ENCODE measurements around the gene ELK3. TPM values are rescaled to one million over a fixed set of nuclear protein-coding genes. Genes with fewer than 3 reads are reported as not detected.

Gene ELK3
- total and polyA plus RNA-seq, 2 of the 8 experiments (the other 6 are each of a cell fraction or from before 2014, with no cell fraction given) = 3.5 to 14.3 TPM

DNA sequence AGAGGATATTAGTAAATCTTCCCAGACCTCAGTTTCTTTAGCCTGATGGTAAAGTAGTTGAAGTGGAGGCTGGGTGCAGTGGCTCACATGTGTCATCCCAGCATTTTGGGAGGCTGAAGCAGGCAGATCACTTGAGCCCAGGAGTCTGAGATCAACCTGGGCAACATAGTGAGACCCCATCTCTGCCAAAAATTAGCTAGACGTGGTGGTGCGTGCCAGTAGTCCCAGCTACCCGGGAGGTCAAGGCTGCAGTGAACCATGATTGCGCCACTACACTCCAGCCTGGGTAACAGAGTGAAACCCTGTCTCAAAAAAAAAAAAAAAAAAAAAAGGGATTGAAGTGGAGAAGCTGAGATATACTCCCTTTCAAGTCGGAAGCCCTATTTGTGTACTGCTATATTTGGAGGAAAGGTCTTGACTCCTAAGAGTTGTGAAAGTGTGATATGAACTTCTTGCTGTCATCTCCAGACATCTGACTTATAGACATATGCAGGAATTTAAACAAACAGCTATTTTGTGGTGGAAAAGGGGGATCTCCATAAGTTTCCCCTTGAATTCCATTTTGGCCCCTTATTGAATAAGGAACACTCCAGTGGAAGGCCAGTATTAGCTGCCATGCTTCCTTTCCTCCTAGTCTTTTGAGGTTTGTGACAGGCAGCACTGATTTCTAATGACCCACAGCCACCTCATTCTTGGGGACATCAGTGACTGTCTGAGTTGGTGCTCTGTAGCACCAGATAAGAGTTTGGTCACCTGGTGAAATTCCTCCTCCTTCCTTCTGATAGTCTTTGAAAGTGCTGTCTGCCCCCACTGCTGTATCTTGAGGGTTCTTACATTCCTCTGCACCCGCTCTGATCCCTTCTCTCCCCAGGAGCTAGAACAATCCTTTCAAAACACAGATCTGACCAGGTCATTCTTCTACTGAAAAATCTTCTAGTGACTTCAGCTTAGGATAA is 7.4 kb downstream of the ELK3 start:
- no peak overlapping the region for H2BK5ac ChIP-seq (ENCODE audit: low read depth, low read length)
- H3K4me2 ChIP-seq (ENCODE audit: insufficient read depth in 1 of 2, low read depth in 2 of 2, low read length in 2 of 2) = no peak overlapping the region
- DNase-seq (ENCODE audit: low read depth in 1 of 2, low spot score in 2 of 2) (no peak), FAIRE-seq (no peak)
- H3K27ac ChIP-seq (ENCODE audit: low read depth, low read length) = no peak overlapping the region
- no peak overlapping the region for H2BK15ac ChIP-seq (ENCODE audit: low read length)
- H4K8ac ChIP-seq (ENCODE audit: extremely low read depth, insufficient read depth, low read length) = no peak overlapping the region
- no peaks in the 10 kb centered on the region for H3K36me3 ChIP-seq (ENCODE audit: control insufficient read depth in 2 of 4, insufficient read depth in 4 of 4, low read length in 3 of 4)
- H3K23me2 ChIP-seq (ENCODE audit: low read depth, low read length) = no peaks in the 10 kb centered on the region
- no peaks in the 10 kb centered on the region for H3K79me1 ChIP-seq (ENCODE audit: low read depth, low read length)
- no peak overlapping the region for H3K18ac ChIP-seq (ENCODE audit: extremely low read depth, low read length)
- H2AK5ac ChIP-seq (ENCODE audit: low read depth, low read length) = no peak overlapping the region
- no peak overlapping the region for H2BK120ac ChIP-seq (replicated peaks; ENCODE audit: low read depth, low read length)
- no peak overlapping the region for H2BK20ac ChIP-seq (ENCODE audit: low read length)
- 93% methylated on average over 5 of the region's 6 CpGs; no CpG with 5 or more reads in 1 of the 2 experiments for WGBS, 2 experiments (ENCODE audit: extremely low coverage in 1 of 2, insufficient coverage in 1 of 2, insufficient read length in 1 of 2, insufficient replicate concordance in 2 of 2, low coverage in 1 of 2, low lambda C conversion rate in 2 of 2, missing lambda C conversion rate in 1 of 2)
- no peaks in the 10 kb centered on the region for H3K9me3 ChIP-seq (ENCODE audit: insufficient read depth in 2 of 2, low read depth in 1 of 2, low read length in 1 of 2)
- no peaks in the 10 kb centered on the region for H3K4me1 ChIP-seq (replicated peaks in 1 of 4; ENCODE audit: control insufficient read depth in 3 of 4, insufficient read depth in 4 of 4, low read length in 3 of 4)
- no peaks in the 10 kb centered on the region for H3K27me3 ChIP-seq (replicated peaks in 1 of 4; ENCODE audit: control insufficient read depth in 3 of 4, extremely low read depth in 1 of 4, insufficient read depth in 3 of 4, low read length in 3 of 4)
- H4K20me1 ChIP-seq (replicated peaks in 1 of 2; ENCODE audit: control insufficient read depth in 1 of 2, insufficient read depth in 2 of 2, low read length in 2 of 2) = peaks cover 0 to 2% of the 10 kb centered on the region in 2 experiments
- H3K23ac ChIP-seq (ENCODE audit: insufficient read length) = no peak overlapping the region
- no peak overlapping the region for H3K9ac ChIP-seq (replicated peaks in 1 of 4; ENCODE audit: extremely low read depth in 1 of 4, low read depth in 3 of 4, low read length in 3 of 4)
- POLR2A ChIA-PET (ENCODE audit: partially characterized antibody) = interaction anchor here (1.3 kb wide), 1 partner anchor 9 kb away, joined by 3 read pairs; no protein-coding TSS in a partner anchor
- H3K4ac ChIP-seq (replicated peaks; ENCODE audit: insufficient read length, low read depth, low read length) = no peak overlapping the region
- H2AFZ ChIP-seq (ENCODE audit: low read length) = no peak overlapping the region
- no peak overlapping the region for H2BK12ac ChIP-seq (ENCODE audit: low read depth, low read length)
- no peak overlapping the region for H4K91ac ChIP-seq (replicated peaks; ENCODE audit: insufficient read length, low read length)
- TF ChIP-seq EGR1 (IDR thresholded peaks at IDR 0.05; ENCODE audit: borderline replicate concordance, low read depth, low read length) (no peak), TEAD4 (IDR thresholded peaks at IDR 0.05; ENCODE audit: low read depth, low read length) (no peak)
- H4K5ac ChIP-seq (ENCODE audit: insufficient read length, low read depth, low read length) = no peak overlapping the region
- H3K56ac ChIP-seq (replicated peaks; ENCODE audit: insufficient read length, low read depth, low read length) = no peak overlapping the region
- H3K14ac ChIP-seq (ENCODE audit: insufficient read length) = no peak overlapping the region
- no peaks in the 10 kb centered on the region; a peak in 1 of 4 replicates for H3K79me2 ChIP-seq (ENCODE audit: control insufficient read depth in 1 of 2, insufficient read depth in 2 of 2, low read length in 2 of 2)
- CTCF ChIA-PET (ENCODE audit: partially characterized antibody) = interaction anchor here (0.7 to 1.5 kb wide), 5 partner anchors 10 to 70 kb away, joined by 3 to 6 read pairs (median 5); no protein-coding TSS in a partner anchor
- H3K4me3 ChIP-seq (ENCODE audit: extremely low read depth in 1 of 4, insufficient read depth in 2 of 4, low read depth in 3 of 4, low read length in 4 of 4) = no peak overlapping the region
